Stimulated activated effector memory CD8-positive, alpha-beta T cell treated with anti-CD3 and anti-CD28 coated beads, Interleukin-12 subunit alpha, Interleukin-12 subunit beta, amount 100 ng/mL, for 72 hours (primary cell): ENCODE data around the gene STX11.

Experiments used
- ATAC-seq: fragments of 150-1000 bp; cut with Tn5 transposase; 2 replicates; pipeline ENCODE4 v1.10.0; 2021
- DNase-seq, 2 donors: peaks; one replicate each; pipeline ENCODE4 v3.0.0; 2021 to 2022; ENCODE audit warnings: low spot score in 2 of 2
- H3K27ac Mint-ChIP-seq: one replicate; pipeline ENCODE4 v1.8.0; 2022; ENCODE audit warnings: mild to moderate bottlenecking, mixed read lengths
- H3K36me3 Mint-ChIP-seq: one replicate; pipeline ENCODE4 v1.8.0; 2022; ENCODE audit warnings: mild to moderate bottlenecking, mixed read lengths
- H3K4me1 Mint-ChIP-seq: one replicate; pipeline ENCODE4 v1.8.0; 2022; ENCODE audit warnings: mixed read lengths
- H3K4me3 Mint-ChIP-seq: one replicate; pipeline ENCODE4 v1.8.0; 2022; ENCODE audit warnings: mild to moderate bottlenecking, mixed read lengths
- H3K9me3 Mint-ChIP-seq: one replicate; pipeline ENCODE4 v1.8.0; 2022; ENCODE audit warnings: mixed read lengths

STX11 gene

DNA sequence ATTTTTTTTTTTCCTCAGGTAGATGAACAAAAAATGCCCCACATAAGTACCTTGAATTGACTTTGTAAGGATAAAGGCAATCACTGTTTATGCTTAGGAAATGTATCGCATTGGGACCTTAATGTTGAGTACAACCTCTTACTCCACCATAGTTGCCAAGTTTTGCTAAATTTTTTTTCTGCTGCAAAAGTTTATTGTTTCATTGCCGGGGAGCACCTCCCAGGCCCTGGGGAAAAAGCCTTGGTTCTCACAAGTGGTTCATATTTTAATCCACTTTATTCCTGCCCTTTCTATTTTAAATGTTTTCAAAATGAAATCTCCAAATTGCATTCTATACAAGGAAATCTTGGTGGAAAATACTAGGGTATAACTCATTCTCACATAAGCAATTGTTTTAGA is 82.5 kb downstream of the STX11 start:
- H3K27ac Mint-ChIP-seq: no peak overlapping the region
- H3K4me1 Mint-ChIP-seq: no peaks in the 10 kb centered on the region
- H3K4me3 Mint-ChIP-seq: no peak overlapping the region
- no peaks in the 10 kb centered on the region for H3K9me3 Mint-ChIP-seq
- DNase-seq (no peak), ATAC-seq (no peak)
- H3K36me3 Mint-ChIP-seq: no peaks in the 10 kb centered on the region

- H3K27ac Mint-ChIP-seq: no peak overlapping the region
- no peaks in the 10 kb centered on the region for H3K9me3 Mint-ChIP-seq
- no peaks in the 10 kb centered on the region for H3K4me1 Mint-ChIP-seq
- no peaks in the 10 kb centered on the region for H3K36me3 Mint-ChIP-seq
- DNase-seq (no peak), ATAC-seq (no peak)
- H3K4me3 Mint-ChIP-seq: no peak overlapping the region
Measured at GRCh38 chr6:144234399-144234798, 84.1 kb downstream of the STX11 start.

DNA sequence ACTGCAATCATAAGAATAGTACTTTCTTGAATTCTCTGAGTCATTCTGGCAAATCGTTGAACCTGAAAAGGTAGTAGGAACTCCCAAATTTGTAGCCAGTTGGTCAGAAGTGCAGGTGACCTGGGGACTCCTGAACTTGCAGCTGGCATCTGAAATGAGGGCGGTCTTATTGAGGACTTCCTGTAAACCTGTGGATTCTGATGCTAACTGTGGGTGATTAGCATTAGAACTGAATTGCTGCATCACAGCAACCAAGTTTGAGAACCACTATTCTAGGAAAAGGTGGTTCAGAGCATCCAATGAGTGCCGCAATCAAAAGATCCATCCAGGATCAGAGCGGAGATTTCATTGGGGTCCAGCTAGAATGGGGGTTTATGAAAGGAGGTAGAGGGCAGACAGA is 84.6 kb downstream of the STX11 start:
- H3K4me3 Mint-ChIP-seq: no peak overlapping the region
- H3K36me3 Mint-ChIP-seq: no peaks in the 10 kb centered on the region
- no peak for ATAC-seq
- no peaks in the 10 kb centered on the region for H3K4me1 Mint-ChIP-seq
- H3K27ac Mint-ChIP-seq: no peak overlapping the region
- DNase-seq: no peak
- no peaks in the 10 kb centered on the region for H3K9me3 Mint-ChIP-seq
